GM12878 (cell line): ENCODE data around the gene MRPS27.

Experiments
- ATF3 ChIP-seq: IDR thresholded peaks from 2 replicates; pipeline ENCODE4 v1.6.1; 2011; ENCODE audit warnings: low read depth, mild to moderate bottlenecking, low read length, moderate library complexity, borderline replicate concordance; ENCODE audit errors: extremely low read depth
- CTCF ChIP-seq, 3 experiments: IDR thresholded peaks in 2 of 3; conservative IDR thresholded peaks in 1 of 3; 2 replicates each; pipeline ENCODE4 v1.5.1; 2011; ENCODE audit warnings: low read depth in 3 of 3, low read length in 3 of 3, mild to moderate bottlenecking in 3 of 3, control low read depth in 2 of 3, moderate library complexity in 2 of 3, inconsistent platforms in 1 of 3, mixed read lengths in 1 of 3; ENCODE audit not compliant: control insufficient read depth in 2 of 3, insufficient read depth in 1 of 3; ENCODE audit errors: extremely low read depth in 1 of 3
- DPF2 ChIP-seq: fragments of 450-650 bp; IDR thresholded peaks from 2 replicates; pipeline ENCODE4 v1.6.1; 2017; ENCODE audit warnings: mild to moderate bottlenecking
- EP300 ChIP-seq, 2 experiments: fragments of 150-350 bp in 1 of 2; IDR thresholded peaks; 2 replicates each; pipeline ENCODE4 v1.6.1; 2011 to 2012; ENCODE audit warnings: low read depth in 2 of 2, low read length in 2 of 2, borderline replicate concordance in 1 of 2, improper control_type of control experiment in 1 of 2, inconsistent platforms in 1 of 2; ENCODE audit not compliant: control insufficient read depth in 1 of 2
- POLR2A ChIP-seq: IDR thresholded peaks from 2 replicates; pipeline ENCODE4 v1.6.1; 2011; ENCODE audit warnings: low read depth, mild to moderate bottlenecking, low read length
- SMC3 ChIP-seq: IDR thresholded peaks from 2 replicates; pipeline ENCODE4 v1.6.1; 2011; ENCODE audit warnings: low read length, improper control_type of control experiment, borderline replicate concordance

- TF ChIP-seq SMC3 (peak; percentile 61), CTCF (IDR thresholded peaks at IDR 0.05 in 2 of 3, conservative IDR thresholded peaks at IDR 0.05 in 1 of 3; ENCODE audit: control insufficient read depth in 2 of 3, extremely low read depth in 1 of 3, insufficient read depth in 1 of 3, low read depth in 3 of 3, low read length in 3 of 3) (peak; percentile 83 to 97 (median 84)), EP300 (IDR thresholded peaks at IDR 0.05; ENCODE audit: borderline replicate concordance in 1 of 2, control insufficient read depth in 1 of 2, low read depth in 2 of 2, low read length in 2 of 2) (no peak), ATF3 (no peak), POLR2A (peak; percentile 100), DPF2 (peak; percentile 85)
These were observed 11.8 kb downstream of the MRPS27 start for GRCh38 chr5:72307968-72308852.
